H4 (cell line): ENCODE results near the gene CHP2. TPM values are rescaled to one million over a fixed set of nuclear protein-coding genes. Genes with fewer than 3 reads are reported as not detected.
"Not testable (repeated sequence)": the region's sequence is repeated elsewhere in the genome, so short reads cannot be mapped to it uniquely, and the experiment has no call there.

ENCODE experiments used
- DNase-seq: peaks from one replicate; pipeline ENCODE4 v3.0.0-alpha.2; 2015; ENCODE audit warnings: low spot score
- total RNA-seq: library from RNA; depleted of rRNA; stranded (reverse); fragments of >200 nt; shearing (Covaris generic); gene quantifications from 2 replicates; pipeline ENCODE4 v1.2.3, GENCODE V29; 2014

CHP2 gene
- total RNA-seq, 1 experiment from 2014 or later = not detected

DNA sequence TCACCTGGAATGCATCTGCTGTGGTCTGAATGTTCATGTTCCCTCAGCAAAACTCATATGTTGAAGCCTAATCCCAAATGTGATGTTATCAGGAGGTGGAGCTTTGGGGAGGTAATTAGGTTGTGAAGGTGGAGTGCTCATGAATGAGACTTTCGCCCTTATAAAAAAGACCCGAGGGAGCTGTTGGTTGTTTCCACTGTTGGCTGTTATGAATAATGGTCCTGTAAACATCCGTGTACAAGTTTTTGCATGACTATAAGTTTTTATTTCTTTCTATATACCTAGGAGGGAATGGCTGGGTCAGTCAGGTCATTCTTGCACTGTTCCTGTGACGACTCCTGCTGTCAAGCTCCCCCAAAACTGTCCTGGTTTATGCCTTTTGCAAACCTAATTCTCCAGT is 9.6 kb upstream of the CHP2 start:
- no peak for DNase-seq

- DNase-seq = no peak
These were observed 6.2 kb upstream of the CHP2 start for GRCh38 chr16:23748630-23749029.

GRCh38 chr16:23751053-23751452 is 3.8 kb upstream of the CHP2 start:
- DNase-seq = not testable (repeated sequence)

- DNase-seq = no peak
These were observed 775 bp upstream of the CHP2 start for GRCh38 chr16:23753908-23754593.

GRCh38 chr16:23755484-23755809 is 621 bp downstream of the CHP2 start:
- DNase-seq = no peak

DNA sequence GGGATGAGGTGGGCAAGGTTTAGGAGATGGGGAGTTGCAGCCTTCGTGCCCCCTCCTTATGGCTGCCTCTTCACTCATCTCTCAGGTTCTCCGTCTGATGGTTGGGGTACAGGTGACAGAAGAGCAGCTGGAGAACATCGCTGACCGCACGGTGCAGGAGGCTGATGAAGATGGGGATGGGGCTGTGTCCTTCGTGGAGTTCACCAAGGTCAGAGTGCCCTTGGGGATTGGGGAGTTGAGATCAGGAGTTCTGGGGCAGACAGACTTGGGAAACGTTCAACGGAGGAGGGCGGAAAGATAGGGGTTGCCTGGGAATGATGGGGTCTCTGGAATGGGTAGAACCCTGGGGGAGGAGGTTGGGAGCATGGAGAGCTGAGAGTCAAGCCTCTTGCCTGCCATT is 2.3 kb downstream of the CHP2 start:
- DNase-seq = no peak

DNA sequence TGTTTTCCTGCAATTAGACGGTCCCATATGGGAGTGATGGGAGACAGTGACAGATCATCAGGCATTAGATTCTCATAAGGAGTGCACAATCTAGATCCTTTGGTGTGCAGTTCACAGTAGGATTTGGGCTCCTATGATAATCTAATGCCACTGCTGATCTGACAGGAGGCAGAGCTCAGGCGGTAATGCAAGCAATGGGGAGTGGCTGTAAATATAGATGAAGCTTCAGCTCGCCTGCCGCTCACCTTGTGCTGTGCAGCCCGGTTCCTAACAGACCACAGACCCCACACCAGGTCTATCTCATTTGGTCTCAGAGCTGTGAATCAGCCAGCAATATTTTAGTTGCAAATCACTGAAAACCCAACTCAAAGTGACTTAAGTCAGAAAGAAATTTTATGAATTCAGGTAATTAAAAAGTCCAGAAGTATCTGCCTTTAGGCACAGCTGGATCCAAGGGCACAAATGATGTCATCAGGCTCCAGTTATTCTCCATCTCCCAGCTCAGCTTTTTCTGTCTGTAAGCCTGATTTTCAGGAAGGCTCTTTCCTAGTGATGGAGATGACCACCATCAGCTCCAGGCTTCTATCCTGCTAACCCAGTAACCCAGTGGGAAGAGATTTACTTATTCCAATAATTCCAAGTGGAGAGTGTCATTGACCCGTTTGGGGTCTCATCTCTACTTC is 3.3 kb downstream of the CHP2 start:
- DNase-seq = no peak

GRCh38 chr16:23765933-23766332 is 11.1 kb downstream of the CHP2 start:
- no peak for DNase-seq

DNA sequence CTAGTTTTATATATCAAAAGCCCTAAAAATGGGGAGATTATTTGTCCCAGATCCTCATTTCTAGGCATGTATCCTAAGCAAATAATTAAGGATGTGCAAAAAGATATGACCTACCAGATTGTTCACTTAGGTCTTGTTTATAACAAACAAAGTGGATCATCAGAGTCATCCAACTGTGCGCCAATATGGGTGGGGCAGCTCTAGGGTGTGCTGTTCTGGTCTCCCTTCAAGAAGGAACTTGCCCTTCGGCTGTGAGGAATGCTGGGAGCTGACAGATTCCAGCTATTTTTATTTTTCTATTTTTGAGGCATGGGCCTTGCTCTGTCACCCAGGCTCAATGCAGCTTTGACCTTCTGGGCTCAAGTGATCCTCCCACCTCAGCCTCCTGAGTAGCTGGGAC is 13.8 kb downstream of the CHP2 start:
- no peak for DNase-seq

DNA sequence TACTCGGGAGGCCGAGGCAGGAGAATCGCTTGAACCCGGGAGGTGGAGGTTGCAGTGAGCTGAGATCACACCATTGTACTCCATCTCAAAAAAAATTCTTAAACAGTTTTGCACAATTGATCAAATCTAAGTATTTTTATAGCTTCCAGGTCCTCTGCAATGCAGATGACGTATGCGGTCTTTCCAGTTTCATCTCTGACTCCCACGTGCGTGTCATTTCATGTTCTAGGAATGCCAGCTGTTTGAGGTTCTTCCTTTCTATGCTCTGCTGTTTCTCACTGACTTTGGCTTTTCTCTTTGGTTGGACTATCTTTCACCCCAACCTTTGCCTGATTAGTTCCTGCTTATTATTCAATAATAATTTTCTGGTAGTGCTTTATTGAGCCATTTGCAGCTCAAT is 16.2 kb downstream of the CHP2 start:
- no peak for DNase-seq

DNA sequence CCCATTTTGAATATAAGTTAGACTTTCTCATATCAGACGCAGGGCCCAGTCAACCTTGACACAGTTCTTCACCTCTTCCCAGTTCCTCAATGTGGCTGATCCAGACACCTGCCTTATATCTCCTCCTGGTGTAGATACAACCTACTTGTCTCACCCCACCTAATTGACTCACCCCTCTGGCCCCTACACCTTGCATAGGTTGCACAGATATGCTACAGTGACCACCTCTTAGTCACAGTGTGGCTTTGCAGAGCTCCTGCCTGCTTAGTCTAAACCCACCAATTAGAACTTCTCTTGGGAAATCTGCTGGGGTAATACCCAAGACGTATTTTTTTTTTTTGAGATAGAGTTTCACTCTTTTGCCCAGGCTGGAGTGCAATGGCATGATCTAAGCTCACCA is 16.8 kb downstream of the CHP2 start:
- DNase-seq = no peak

DNA sequence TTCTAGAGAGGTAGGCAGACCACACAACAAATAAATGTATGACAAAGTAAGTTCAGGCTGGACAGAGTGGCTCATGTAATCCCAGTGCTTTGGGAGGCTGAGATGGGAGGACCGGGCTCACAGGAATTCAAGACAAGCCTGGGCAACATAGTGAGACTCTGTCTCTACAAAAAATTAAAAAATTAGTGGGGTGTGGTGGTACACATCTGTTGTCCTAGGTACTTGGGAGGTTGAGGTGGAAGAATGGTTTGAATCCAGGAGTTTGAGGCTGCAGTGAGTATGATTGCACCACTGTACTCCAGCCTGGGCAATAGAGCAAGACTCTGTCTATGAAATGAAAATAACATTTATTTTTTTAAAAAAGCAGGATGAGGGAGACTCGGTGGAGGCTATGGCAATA is 18.5 kb downstream of the CHP2 start:
- no peak for DNase-seq

DNA sequence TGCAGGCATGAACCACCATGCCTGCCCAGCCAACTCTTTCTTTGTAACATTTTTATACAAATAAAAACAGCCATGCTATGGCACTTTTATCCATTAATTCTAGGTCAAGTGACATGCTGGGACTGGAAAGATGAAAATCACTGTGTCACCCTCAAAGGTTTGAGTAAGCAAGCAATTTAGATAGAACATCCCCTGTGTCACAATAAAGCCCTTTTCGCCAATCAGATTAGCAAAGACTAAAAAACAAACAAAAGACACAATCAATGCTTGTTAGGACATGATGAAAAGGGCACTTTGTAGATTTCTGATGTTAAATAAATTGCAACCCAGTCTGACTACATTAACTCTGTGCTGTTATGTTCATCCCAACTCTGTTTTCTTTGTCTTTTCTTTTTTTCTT is 26.4 kb downstream of the CHP2 start:
- no peak for DNase-seq

GRCh38 chr16:23784811-23785447 is 30.1 kb downstream of the CHP2 start:
- peak; percentile 26 for DNase-seq

DNA sequence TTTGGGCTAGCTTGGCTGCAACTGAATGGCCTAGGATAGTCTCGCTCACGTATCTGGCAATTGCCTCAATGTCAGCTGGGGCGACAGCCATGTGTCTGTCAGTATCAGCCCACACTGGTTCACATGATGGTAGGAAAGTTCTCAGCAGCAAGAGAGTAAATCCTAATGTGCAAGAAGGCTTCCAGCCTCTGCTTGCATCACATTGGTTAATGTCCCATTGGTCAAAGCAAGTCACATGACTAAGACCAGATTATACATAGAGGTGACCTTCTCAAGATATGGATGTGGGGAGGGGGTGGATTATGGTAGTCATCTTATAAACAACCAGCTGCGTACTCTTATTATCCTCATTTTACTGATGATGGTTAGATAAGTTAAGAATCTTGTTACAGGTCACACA is 31.0 kb downstream of the CHP2 start:
- DNase-seq = no peak

GRCh38 chr16:23786964-23787561 is 32.2 kb downstream of the CHP2 start:
- no peak for DNase-seq

DNA sequence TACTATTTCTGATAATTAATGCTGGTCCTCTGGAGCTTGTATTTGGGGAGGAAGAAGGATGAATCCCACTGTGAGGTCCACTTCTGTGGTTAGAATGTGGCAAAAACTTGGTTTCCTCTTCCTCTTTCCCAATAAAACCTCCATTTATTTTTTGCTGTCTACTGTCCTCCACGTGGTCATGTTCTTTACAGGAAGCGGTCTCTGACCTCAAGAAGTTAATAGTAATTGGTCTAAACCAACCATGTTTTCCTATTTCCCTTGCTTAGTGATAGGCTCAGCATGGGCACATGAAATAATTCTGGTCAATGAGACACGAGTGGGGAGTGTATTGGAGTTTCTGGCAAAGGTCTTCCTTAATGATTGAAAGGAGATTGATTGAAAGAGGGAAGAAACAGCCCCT is 33.9 kb downstream of the CHP2 start:
- no peak for DNase-seq

GRCh38 chr16:23795378-23795777 is 40.6 kb downstream of the CHP2 start:
- no peak for DNase-seq

- no peak for DNase-seq
These were observed 42.1 kb downstream of the CHP2 start for GRCh38 chr16:23796941-23797340.

- peak; percentile 67 for DNase-seq
These were observed 46.6 kb downstream of the CHP2 start for GRCh38 chr16:23801378-23801777.

DNA sequence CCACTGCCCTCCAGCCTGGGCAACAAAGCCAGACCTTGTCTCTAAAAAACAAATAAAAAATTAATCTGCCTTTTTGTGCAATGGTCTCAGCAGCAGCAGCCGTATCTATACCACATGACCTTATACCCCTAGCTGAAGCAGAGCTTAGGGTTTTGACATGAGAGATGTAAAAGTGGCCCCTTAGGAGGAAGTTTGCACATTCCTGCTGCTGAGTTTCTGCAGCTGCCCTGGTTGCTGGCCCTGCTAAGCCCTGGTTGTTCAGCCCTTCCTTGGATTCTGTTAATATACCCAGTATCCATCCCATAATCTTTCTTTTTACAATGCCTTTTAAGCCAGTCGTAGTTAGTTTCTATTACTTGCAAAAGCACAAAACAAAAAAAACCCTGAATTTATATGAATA is 48.0 kb downstream of the CHP2 start:
- DNase-seq = no peak

DNA sequence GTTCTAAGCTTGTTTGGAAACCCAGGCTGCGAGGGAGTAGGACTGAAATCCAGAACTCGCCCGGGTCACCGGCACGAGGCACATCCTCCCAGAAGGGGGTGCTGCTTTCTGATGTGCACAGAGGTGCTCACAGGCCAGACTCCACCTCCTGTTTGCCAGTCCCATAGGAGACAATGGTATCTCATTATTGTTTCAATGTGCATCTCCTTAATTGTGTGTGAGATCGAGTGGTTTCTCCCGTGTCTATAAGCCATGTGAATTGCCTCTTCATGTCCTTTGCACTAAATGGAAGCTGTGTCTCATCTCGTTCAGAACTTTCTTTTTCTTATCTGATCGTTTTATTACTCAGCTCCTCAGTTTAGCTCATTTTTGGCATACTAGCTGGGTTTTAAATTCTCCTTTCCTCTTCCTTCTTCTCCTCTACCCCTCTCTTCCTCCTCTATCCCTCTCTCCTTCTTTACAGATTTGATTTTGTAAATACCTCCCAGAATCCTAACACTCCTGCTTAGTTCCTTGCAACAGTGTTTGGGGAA is 48.8 kb downstream of the CHP2 start:
- DNase-seq = peak; percentile 44

GRCh38 chr16:23807028-23807427 is 52.2 kb downstream of the CHP2 start:
- no peak for DNase-seq
